GM21390 (cell line): ENCODE data around the gene RFK.
"Not testable (repeated sequence)": the region's sequence is repeated elsewhere in the genome, so short reads cannot be mapped to it uniquely, and the experiment has no call there.

Experiments used
- ATAC-seq: cut with Tn5 transposase; IDR thresholded peaks from one replicate; pipeline ENCODE4 v1.9.1; 2021; ENCODE audit not compliant: unreplicated experiment

Gene RFK

DNA sequence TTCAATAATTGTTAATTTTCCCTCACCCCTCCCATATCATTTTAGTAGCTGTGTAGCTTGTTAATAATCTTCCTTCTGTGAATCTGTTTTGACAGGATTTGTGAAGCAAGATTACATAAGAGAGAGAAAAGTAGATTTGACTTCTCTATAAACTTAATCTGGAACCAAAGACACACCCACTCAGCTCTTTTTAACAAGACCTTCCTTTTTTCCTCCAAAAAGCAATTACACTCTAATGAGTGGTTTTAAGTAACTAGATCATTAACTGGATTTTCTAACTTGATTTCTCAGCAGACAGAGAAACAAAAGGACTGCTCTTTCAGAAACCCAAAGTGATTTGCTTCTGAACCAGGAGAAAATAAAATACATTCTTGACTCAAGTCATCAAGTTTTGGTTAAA, 21.9 kb downstream of the RFK start:
- ATAC-seq: no peak

DNA sequence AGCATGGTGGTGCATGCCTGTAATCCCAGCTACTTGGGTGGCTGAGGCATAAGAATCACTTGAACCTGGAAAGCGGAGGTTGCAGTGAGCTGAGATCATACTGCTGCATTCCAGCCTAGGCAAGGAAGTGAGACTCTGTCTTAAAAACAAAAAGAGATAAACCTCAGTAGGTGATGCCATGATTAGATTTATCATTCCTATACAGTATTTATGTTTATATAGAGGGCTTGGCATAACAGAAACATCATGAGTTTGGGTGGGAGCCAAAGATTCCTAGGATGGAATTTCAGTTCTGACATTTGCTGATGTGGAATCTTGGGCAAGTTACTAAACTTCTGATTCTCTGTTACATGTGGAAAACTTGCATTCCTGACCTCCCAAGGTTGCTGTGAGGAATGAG, 22.3 kb downstream of the RFK start:
- no peak for ATAC-seq

DNA sequence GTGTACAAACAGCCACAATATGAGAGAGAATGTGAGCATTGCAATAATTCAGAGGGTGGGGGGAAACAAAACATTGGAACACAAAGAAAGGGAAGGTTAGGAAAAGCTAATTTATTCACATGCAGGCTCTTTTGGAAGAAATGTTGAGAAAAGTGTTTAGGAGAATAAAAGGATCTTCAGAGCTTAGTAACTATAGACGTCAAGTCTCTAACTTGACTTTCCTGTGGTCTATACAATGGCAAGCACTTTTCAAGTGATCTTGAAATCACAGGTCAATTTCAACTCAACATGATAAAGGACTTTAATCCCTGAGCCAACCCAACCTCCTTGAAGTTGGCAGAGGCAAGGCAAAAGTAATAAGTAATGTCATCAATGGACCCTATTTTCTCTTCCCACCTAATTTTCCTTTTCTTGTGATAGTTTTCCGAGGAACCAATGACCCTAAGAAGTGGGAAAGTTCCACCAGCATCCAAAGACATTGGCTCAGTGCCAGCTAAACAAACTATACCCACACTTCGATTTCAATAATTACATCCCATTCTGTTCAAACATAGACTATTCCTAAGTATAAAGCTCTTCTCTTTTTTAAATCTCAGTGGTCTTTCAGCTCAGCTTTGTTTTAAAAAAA, 23.7 kb downstream of the RFK start:
- ATAC-seq: no peak

DNA sequence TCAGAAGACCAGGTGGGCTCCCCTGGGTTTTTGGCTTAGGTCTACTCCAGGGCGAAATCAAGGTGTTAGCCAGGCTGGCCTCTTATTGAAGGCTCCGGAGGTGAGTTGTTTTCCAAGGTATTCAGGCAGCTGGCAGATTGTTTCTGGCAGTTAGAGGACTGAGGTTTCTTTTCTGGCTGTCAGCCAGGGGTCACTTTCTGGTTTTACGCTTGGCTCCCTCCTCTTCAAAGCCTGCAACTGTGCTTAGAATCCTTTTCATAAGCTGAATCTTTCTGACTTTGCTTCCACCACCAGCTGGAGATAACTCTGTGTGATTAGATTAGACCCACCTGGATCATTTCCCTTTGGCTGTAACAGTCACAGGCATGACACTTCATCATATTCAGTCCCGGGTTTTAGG, 24.6 kb downstream of the RFK start:
- no peak for ATAC-seq

DNA sequence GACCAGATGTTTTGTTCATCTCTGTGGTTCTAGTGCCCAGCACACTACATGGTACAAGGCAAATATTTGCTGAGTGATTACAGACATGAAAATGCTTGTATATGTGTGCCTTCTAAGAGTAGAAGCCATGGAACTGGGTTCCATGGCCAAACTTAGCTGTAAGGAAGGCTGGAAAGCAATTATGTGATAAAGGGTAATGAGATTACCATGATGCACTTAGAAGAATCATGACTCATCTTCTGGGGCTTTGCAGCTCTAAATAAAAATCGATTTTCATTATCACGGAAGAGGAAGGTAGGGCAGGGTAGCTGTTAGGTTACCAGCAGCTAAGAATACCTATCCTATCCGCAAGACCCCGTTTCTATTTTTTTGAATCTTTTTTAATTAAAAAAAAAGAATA, 28.0 kb downstream of the RFK start:
- ATAC-seq: no peak

DNA sequence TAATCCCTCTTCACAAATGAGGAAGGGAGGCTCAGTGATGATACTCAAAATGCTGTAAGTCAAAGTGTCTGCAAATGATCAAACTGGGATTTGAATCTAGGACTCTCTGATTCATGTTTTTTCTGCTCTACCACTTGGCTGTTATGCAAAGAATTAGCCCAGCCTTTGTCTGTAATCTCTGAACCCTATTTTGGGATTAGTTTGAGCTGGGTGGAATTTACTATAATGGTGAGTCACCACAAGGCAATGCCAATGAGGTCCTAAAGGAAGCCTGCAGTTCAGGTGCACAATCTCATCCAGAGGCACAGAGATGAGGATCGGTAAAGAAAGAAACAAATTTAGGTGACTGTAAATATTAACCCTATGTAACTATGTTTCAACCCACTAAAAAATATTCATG, 29.2 kb downstream of the RFK start:
- no peak for ATAC-seq

DNA sequence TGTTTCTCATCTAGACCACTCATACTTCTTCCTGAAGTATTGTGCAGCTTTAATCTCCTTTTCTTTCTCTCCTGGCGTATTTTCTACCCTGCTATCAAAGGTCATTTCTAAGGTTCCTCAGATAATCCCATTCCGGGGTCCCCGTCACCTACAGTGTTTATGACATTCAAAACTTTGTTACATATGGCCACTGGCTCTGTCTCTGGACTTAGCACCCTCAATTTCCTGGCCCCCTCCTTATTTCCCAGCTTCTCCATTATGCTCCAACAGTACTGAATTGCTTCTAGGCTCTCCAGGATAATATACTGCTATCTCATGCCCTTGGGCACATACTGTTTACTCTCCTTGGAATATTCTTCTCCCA, 31.2 kb downstream of the RFK start:
- no peak for ATAC-seq

DNA sequence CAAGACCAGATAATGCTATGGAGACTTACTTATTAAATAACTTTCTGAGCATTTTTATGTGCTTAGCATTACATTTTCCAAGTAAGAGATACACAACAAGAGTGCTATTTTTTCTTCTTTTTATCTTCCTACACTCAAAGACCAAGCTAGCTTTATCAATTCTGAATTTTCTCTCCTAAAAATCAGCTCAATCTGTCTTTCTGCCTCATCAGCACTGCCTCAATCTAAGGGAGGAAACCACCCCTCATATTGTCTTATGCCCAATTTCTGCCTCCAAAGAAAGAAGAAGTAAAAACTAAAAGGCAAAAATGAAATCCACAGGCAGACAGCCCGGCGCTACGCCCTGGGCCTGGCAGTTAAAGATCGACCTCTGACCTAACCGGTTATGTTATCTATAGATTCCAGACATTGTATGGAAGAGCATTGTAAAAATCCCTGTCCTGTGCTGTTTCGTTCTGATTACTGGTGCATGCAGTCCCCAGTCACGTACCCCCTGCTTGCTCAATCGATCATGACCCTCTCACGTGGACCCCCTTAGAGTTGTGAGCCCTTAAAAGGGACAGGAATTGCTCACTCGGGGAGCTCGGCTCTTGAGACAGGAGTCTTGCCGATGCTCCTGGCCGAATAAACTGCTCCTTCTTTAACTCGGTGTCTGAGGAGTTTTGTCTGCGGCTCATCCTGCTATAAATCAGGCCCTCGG, 31.7 kb downstream of the RFK start:
- ATAC-seq: not testable (repeated sequence)

DNA sequence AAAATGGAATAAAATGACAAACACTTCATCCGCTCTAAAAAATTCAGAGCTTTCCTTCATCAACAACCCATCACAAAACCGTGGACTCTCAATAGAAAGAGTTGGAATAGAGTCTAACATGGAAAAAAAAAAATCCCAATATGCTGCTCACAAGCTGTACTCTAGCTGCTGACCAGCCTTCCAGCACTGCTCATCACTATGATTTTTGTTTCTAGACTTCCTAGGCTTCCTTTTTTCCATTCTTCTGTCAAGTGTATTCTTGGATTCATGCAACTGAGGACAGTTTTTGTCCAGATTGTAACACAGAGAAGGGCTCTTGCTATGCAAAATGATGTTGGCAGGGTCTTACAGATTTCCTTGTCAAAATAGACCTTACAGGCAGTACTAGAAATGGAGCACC, 34.5 kb downstream of the RFK start:
- ATAC-seq: no peak

DNA sequence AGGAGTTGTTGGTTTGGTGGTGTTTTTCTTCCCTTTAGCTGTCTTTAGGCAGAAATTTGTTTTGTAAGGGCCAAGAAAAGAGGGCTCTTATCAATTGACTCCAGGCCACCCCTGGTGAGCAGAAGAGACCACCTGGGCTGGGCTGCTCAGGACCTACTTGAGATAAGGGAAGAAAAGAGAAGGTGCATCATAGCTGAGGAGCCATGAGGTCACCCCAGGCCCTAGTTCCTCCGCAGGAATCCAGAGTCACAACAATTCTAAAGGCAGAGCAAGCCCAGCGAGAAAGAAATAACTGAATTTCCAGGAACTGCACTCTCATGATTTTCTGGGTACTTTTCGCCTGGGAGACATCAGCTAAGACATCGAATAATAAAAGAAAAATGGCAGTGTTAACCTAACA, 34.9 kb downstream of the RFK start:
- ATAC-seq: no peak

DNA sequence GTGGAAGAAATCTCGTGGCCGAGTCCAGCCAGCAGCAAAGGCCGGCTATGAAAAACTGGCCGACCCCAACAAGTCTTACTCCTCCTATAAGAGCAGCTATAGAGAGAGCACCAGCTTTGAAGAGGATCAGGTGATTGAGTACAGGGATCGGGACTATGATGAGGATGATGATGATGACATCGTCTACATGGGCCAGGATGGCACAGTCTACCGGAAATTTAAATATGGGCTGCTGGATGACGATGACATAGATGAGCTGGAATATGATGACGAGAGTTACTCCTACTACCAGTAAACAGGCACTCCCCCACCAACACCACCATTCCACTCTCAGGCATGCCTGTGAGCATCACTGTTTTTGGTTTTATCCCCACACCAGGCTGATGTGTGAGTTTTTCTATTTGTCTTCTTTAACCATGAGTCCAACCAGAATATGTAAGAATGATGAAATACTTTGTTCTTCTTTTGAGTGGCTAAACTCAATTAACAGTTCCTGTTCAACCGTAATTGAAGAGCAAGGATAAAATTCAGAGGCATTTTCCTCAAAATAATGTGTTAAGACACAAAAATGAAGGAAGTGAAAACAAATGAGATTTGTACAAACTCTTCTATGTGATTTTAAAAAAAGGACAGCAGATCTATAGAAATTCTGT, 35.5 kb downstream of the RFK start:
- ATAC-seq: no peak

DNA sequence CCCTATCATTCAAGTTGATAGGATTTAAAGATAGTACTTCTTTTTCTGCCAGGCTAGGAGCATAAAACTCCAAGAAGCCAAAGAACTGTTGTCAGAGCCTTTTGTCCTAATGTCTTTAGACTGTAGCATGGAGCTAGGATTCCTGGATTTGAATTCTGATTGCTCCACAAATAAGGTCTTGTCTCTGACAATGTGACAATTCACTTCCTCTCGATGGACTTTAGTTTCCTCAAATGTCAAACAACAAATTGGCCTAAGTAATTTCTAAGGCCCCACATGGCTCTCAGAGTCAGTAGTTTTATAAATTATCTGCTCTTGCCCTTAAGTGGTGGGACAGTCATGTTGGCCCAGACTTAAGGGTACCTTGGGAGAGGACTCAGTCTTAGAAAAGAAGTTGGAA, 36.7 kb downstream of the RFK start:
- ATAC-seq: no peak

DNA sequence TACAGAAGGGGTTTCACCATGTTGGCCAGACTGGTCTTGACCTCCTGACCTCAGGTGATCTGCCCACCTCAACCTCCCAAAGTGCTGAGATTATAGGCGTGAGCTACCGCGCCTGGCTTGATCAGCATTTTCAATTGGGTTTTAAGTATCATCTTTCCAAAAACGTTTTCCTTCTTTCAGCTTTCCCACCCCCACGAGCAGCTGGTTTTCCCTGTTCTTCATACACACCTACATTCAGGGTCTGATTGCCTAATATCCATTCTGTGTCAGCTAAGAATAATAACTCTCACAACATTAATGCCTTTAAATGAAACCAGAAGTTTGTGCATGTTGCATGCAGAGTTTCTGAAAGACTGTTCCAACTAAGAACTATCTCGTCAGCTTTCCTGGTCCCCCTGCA, 38.3 kb downstream of the RFK start:
- ATAC-seq: no peak

DNA sequence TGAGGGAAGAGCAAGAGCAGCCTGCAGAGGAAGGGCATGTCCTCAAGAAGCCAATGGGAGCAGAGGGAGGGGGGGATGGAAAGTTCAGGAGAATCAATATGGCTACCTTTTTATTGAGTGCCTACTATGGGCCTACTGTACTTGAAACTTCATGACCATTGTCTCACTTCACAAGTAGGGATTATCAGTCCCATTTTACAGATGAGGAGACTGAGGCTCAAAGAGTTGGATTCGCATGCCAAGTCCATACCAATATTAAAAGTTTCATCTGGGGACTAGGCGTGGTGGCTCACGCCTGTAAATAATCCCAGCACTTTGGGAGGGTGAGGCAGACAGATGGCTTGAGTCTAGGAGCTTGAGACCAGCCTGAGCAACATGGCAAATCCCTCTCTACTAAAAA, 40.0 kb downstream of the RFK start:
- no peak for ATAC-seq

DNA sequence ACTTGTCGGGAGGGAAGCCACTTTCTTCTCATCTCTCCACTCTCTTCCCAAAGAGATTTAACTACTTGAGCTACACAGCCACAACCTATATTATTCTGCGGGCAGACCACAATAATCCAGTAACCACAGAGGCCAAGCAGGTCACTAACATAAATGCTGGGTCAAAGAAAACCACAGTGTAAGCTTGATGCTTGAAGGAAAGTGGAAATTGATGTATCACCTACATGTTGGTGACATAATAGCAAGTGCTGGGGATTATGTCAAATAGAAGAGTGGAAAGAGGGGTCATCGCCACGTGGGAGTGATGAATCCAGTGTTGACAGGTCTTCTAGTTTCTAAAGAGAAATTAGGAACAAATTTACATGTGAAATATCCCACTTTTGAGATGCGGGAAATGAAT, 40.9 kb downstream of the RFK start:
- no peak for ATAC-seq

DNA sequence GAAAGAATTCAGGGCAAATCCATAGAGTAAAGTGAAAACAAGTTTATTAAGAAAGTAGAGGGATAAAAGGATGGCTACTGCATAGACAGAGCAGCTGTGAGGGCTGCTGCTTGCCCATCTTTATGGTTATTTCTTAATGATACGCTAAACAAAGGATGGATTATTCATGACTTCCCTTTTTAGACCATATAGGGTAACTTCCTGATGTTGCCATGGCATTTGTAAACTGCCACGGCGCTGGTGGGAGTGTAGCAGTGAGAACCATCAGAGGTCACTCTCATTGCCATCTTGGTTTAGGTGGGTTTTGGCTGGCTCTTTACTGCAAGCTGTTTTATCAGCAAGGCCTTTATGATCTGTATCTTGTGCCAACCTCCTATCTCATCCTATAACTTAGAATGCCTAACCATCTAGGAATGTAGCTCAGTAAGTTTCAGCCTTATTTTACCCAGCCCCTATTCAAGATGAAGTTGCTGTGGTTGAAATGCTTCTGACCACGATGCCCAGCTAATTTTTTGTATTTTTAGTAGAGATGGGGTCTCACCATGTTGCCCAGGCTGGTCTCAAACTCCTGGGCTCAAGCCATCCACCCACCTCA, 42.1 kb downstream of the RFK start:
- ATAC-seq: no peak

DNA sequence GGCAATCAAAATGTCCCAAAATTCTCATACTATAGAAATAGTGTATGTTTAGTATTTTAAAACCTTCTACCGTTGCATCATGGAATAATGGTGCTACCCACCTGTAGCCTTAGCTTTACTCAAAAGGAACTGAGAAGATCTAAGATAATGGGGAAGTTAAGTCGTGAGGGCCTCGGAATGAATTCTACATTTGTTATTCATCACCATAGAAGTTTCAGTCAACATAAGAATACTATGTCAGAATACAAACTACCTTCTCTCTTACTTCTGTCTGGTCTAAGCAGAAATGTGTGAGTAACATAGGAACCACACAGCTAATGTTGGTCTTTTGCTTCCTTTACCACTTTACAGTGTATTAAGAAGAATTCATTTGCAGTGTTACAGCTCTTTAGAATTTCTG, 43.2 kb downstream of the RFK start:
- no peak for ATAC-seq

DNA sequence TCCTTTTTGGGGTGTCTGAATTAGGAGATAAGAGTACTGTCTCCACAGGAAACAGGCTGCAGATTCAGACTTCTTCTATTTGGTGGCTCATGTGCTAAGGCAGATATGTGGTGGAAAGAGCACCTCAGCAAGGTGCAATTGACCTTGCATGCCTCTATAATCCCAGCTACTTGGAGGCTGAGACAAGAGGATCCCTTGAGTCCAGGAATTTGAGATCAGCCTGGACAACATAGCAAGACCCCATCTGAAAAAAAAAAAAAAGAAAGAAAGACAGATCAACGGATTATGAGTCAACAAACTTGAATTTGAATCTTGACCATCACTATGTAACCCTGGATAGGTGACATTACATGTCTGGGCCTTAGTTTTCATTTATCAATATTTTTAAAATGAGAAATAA, 44.4 kb downstream of the RFK start:
- no peak for ATAC-seq

DNA sequence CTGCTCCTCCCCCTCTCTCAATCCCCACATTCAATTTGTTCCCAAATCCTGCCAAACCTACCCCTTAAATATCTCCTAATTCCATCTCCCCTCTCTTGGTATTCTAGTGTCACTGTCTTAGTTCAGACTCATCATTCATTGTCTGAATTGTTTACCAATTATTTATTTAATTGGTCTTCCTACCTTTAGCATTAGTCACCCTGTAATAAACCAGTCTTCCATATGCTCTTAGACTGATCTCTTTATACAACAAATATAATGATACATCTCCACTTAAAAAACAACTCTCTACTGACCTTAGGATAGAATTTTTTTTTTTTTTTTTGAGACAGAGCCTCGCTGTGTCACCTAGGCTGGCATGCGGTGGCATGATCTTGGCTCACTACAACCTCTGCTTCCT, 51.4 kb downstream of the RFK start:
- ATAC-seq: no peak

DNA sequence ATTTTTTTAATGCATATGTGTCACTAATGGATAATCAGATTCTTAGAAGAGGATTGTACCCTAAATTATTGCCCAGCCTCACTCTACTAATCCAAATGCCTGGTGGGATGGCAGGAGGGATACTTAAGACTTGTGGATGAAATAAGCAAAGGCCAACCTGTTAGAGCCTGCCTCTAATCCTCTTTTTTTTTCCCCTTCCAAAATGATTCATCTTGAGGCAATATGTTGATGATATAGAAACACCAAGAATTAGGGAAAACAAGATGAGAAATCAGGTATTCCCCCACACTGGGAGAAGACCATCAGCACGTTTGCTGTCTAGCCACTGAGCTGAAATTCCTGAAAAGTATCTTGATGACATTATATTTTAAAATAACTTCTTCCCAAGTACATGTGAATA, 52.0 kb downstream of the RFK start:
- ATAC-seq: no peak

DNA sequence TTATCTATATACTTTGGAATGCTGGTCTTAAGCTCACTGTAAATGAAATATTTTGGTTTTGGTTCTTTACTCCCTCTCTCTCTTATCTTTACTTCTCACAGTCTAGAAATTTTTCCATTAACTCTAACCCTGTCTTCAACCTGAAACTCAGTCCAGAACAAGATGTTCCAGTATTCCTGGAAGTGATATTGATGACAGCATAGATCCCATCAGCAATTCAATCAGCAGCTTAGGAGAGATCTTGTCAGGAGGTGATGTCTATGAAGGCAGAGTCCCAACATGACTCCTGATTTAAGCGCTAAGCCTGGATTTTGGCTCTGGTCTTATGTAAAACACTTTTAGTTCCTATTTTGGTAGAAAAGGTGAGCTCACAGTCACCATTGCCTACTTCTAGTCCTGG, 52.6 kb downstream of the RFK start:
- no peak for ATAC-seq

DNA sequence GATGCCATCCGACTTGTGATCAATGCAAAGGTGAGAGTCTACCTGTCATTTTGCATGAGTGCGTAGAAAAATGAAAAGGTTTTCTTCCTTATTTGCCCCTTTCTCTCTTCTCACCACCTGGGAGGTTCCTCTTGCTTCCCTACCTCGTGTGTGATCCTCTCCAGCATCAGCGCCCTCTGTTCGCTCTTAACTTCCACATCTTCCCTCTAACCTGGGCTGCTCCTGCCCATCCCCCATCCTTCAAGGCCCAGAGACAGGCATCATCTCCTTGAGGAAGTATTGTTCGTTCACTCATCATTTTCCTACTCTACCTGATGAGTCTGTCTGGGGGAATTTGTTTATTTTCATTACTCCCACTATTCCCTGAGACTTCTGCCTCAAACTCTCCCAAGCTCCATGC, 55.8 kb downstream of the RFK start:
- ATAC-seq: no peak
